ENCODE measurements around the gene CCNY. TPM values are rescaled to one million over a fixed set of nuclear protein-coding genes. Genes with fewer than 3 reads are reported as not detected.
A peak's percentile ranks its signal among the peaks of the same experiment; 100 is the strongest.

Gene CCNY
- total RNA-seq, 4 donors from 2014 or later, result 23.9 to 68.1 (median 39.5) TPM

DNA sequence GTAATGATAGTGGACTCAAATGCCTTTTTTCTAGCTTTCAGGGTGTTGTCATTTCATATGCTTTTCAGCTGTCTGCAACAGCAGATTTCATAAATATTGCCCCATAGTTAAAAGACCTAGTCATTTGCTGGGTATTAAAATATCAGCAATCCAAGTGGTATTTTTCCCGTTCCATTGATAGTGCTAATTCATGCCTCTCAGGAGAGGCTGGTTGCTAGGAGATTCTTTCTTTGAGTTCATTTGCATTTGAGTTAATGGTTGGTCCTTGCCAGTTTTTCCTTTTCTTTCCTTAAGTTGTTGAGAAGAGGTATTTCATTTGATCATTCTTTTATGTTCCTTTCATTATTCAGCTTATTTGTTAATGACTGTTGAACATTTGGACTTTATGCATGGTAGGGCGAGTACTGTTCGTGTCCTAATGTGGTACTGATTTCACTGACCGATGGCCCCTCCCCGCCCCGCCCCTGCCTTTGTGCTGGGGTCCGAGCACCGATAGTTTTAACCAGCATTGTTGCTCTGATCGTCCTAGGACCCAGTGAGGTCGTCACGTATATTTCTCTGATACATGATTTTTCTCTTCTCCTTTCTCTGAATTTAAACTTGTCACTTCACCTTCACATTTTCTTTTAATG, 128.6 kb downstream of the CCNY start:
- ATAC-seq (no peak), DNase-seq (no peak)
- intact Hi-C loops (cut with DNase I; ENCODE audit: low total_unique reads), result no loop called here
- no peaks in the 10 kb centered on the region for H3K36me3 ChIP-seq
- H3K9me3 ChIP-seq, result no peaks in the 10 kb centered on the region
- no peak overlapping the region for H3K4me3 ChIP-seq
- TF ChIP-seq, protein P1, sequence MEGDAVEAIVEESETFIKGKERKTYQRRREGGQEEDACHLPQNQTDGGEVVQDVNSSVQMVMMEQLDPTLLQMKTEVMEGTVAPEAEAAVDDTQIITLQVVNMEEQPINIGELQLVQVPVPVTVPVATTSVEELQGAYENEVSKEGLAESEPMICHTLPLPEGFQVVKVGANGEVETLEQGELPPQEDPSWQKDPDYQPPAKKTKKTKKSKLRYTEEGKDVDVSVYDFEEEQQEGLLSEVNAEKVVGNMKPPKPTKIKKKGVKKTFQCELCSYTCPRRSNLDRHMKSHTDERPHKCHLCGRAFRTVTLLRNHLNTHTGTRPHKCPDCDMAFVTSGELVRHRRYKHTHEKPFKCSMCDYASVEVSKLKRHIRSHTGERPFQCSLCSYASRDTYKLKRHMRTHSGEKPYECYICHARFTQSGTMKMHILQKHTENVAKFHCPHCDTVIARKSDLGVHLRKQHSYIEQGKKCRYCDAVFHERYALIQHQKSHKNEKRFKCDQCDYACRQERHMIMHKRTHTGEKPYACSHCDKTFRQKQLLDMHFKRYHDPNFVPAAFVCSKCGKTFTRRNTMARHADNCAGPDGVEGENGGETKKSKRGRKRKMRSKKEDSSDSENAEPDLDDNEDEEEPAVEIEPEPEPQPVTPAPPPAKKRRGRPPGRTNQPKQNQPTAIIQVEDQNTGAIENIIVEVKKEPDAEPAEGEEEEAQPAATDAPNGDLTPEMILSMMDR (IDR thresholded peaks at IDR 0.05 in 4 of 5, conservative IDR thresholded peaks at IDR 0.05 in 1 of 5), result no peak
- no peaks in the 10 kb centered on the region for H3K27me3 ChIP-seq
- in situ Hi-C loops (cut with MboI; ENCODE audit: low sequenced_read_pairs in 4 of 4), result no loop called here
- peaks cover 76 to 85% of the 10 kb centered on the region in 2 donors for H3K4me1 ChIP-seq
- peak overlapping the region in 2 of 4 donors; percentile 29 to 57 for H3K27ac ChIP-seq

DNA sequence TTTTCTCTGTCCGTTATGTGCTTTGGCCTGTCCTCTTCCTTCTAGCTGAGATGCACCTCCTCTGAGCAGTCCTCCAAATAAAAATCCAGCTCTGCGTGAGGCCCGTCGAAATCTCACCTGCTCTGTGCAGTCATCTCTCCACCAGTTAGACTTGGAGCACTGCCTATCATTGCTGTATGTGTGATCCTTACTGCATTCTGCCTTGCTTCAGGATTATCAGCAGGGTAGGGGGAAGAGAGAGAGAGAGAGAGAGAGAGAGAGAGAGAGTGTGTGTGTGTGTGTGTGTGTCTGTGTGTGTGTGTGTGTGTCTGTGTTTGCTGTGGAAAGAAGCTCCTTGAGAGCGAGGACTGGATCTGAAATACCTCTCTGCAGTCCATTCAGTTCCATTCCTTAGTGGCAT, 129.4 kb downstream of the CCNY start:
- no peak overlapping the region for H3K27ac ChIP-seq
- TF ChIP-seq POLR2A (IDR thresholded peaks at IDR 0.05), result no peak
- TF ChIP-seq, protein P1 (IDR thresholded peaks at IDR 0.05 in 4 of 5, conservative IDR thresholded peaks at IDR 0.05 in 1 of 5), result no peak
- no peaks in the 10 kb centered on the region for H3K36me3 ChIP-seq
- DNase-seq, result no peak
- H3K4me1 ChIP-seq, result peaks cover 74 to 86% of the 10 kb centered on the region in 2 donors
- H3K27me3 ChIP-seq, result no peaks in the 10 kb centered on the region
- H3K9me3 ChIP-seq, result no peaks in the 10 kb centered on the region
- intact Hi-C loops (cut with DNase I; ENCODE audit: low total_unique reads), result no loop called here
- in situ Hi-C loops (cut with MboI; ENCODE audit: low sequenced_read_pairs in 4 of 4), result no loop called here
- no peak for ATAC-seq
- H3K4me3 ChIP-seq, result no peak overlapping the region

DNA sequence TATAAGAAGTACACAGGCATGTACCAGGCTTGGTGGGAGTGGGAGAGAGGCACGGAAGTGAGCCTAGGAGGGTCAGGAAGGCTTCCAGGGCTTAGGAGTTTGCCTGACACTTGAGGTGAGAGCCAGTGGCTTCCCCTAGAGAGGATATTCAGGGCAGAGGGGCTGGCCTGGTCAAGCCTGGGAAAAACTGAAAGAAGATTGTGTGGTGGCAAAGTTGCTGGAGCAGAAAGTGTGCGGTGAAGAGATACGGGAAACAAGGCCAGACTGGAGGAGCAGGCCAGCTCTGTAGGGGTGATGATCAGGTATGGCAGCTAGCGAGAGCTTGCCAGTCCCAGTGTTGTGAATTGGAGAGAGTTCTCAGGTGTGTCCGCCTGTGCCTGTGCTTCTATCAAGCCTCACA, 129.9 kb downstream of the CCNY start:
- intact Hi-C loops (cut with DNase I; ENCODE audit: low total_unique reads), result no loop called here
- in situ Hi-C loops (cut with MboI; ENCODE audit: low sequenced_read_pairs in 4 of 4), result no loop called here
- no peaks in the 10 kb centered on the region for H3K36me3 ChIP-seq
- TF ChIP-seq, protein P1 (IDR thresholded peaks at IDR 0.05 in 4 of 5, conservative IDR thresholded peaks at IDR 0.05 in 1 of 5), result no peak
- no peak for TF ChIP-seq POLR2A (IDR thresholded peaks at IDR 0.05)
- H3K27me3 ChIP-seq, result no peaks in the 10 kb centered on the region
- DNase-seq, result no peak
- no peaks in the 10 kb centered on the region for H3K9me3 ChIP-seq
- no peak overlapping the region for H3K4me3 ChIP-seq
- peaks cover 74 to 86% of the 10 kb centered on the region in 2 donors for H3K4me1 ChIP-seq
- no peak overlapping the region for H3K27ac ChIP-seq
- ATAC-seq, result no peak

DNA sequence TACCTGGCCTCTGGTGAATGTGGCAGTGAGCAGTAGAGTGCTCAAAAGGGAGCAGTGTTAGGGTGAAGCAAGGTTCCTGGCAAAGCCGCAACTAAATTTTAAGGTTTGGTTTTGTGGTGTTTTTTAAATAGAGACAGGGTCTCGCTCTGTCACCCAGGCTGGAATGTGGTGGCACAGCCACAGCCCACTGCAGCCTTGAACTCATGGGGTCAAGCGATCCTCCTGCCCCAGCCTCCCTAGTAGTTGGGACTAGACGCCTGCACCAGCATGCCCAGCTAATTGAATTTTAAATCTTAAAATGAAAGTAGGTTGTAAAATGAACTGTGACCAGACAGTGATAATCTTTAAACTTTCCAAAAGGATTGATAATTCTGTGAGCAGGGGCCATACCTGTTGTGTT, 130.4 kb downstream of the CCNY start:
- intact Hi-C loops (cut with DNase I; ENCODE audit: low total_unique reads), result no loop called here
- TF ChIP-seq POLR2A (IDR thresholded peaks at IDR 0.05), result no peak
- TF ChIP-seq, protein P1 (IDR thresholded peaks at IDR 0.05 in 4 of 5, conservative IDR thresholded peaks at IDR 0.05 in 1 of 5), result no peak
- in situ Hi-C loops (cut with MboI; ENCODE audit: low sequenced_read_pairs in 4 of 4), result no loop called here
- ATAC-seq, result no peak
- H3K27ac ChIP-seq, result no peak overlapping the region
- peaks cover 74 to 86% of the 10 kb centered on the region in 2 donors for H3K4me1 ChIP-seq
- H3K36me3 ChIP-seq, result no peaks in the 10 kb centered on the region
- H3K4me3 ChIP-seq, result no peak overlapping the region
- H3K9me3 ChIP-seq, result no peaks in the 10 kb centered on the region
- no peaks in the 10 kb centered on the region for H3K27me3 ChIP-seq
- DNase-seq, result no peak

DNA sequence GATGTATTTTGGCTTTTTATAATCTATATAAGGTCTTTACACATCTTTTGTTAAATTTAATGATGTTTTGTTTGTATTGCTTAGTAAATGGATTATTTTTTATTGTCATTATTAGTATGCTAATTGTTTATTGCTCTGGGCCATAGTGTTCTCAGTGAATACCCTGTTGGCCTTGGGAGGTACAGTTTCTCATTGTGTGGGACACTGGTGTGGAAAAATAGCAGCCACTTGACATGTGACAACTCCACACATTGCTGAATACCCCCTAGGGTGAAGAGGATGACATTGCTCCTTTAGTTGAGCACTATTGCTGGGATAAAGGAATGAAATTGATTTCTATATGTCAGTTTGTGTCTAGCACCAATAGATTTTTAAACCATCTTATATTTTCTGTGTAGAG, 130.9 kb downstream of the CCNY start:
- no peak overlapping the region for H3K4me3 ChIP-seq
- peaks cover 72 to 82% of the 10 kb centered on the region in 2 donors for H3K4me1 ChIP-seq

More for the DNA sequence above, 130.9 kb downstream of the CCNY start:
- Histone ChIP-seq H3K27ac (no peak overlapping the region), H3K27me3 (no peaks in the 10 kb centered on the region), H3K36me3 (no peaks in the 10 kb centered on the region), H3K9me3 (no peaks in the 10 kb centered on the region)
- intact Hi-C loops (cut with DNase I; ENCODE audit: low total_unique reads), result no loop called here
- in situ Hi-C loops (cut with MboI; ENCODE audit: low sequenced_read_pairs in 4 of 4), result no loop called here
- no peak for DNase-seq
- ATAC-seq, result no peak
- no peak for TF ChIP-seq POLR2A (IDR thresholded peaks at IDR 0.05)
- TF ChIP-seq, protein P1 (IDR thresholded peaks at IDR 0.05 in 4 of 5, conservative IDR thresholded peaks at IDR 0.05 in 1 of 5), result no peak
